MCF 10A (cell line): ENCODE data around the gene RPS19BP1. TPM values are rescaled to one million over a fixed set of nuclear protein-coding genes. Genes with fewer than 3 reads are reported as not detected.

Experiments
- BruUV-seq: library from RNA; stranded (reverse); fragments of 400-500 nt; replicated peaks from 2 replicates; lab custom pipeline; 2021; lab: Mats Ljungman, UMichigan
- CTCF ChIA-PET: fragments of 300-600 bp; sonication (Branson Sonifier 250); formaldehyde crosslinking; extraction: SDS; loops from one replicate; lab custom pipeline; 2021; ENCODE audit warnings: antibody characterized with exemption, inconsistent platforms; lab: Yijun Ruan, JAX
- POLR2A ChIA-PET: fragments of 300-600, 350-650 bp; sonication (Branson Sonifier 250); formaldehyde crosslinking; extraction: SDS; loops from one replicate; lab custom pipeline; 2020; ENCODE audit warnings: antibody characterized with exemption, inconsistent platforms; lab: Yijun Ruan, JAX
- DNase-seq: peaks from one replicate; pipeline ENCODE4 v3.0.0-alpha.2; 2018; ENCODE audit not compliant: unreplicated experiment
- H3K27ac Mint-ChIP-seq: one replicate; pipeline ENCODE4 v1.8.0; 2022; ENCODE audit warnings: mild to moderate bottlenecking, low read depth, mixed read lengths; ENCODE audit not compliant: unreplicated experiment
- H3K27me3 Mint-ChIP-seq: one replicate; pipeline ENCODE4 v1.8.0; 2022; ENCODE audit warnings: mixed read lengths; ENCODE audit not compliant: insufficient read depth, unreplicated experiment
- H3K36me3 Mint-ChIP-seq: one replicate; pipeline ENCODE4 v1.8.0; 2022; ENCODE audit warnings: mild to moderate bottlenecking, moderate library complexity, mixed read lengths; ENCODE audit not compliant: insufficient read depth, unreplicated experiment
- H3K4me1 Mint-ChIP-seq: one replicate; pipeline ENCODE4 v1.8.0; 2022; ENCODE audit warnings: mixed read lengths; ENCODE audit not compliant: insufficient read depth, unreplicated experiment
- H3K4me3 Mint-ChIP-seq: one replicate; pipeline ENCODE4 v1.8.0; 2022; ENCODE audit warnings: mild to moderate bottlenecking, moderate library complexity, mixed read lengths; ENCODE audit not compliant: unreplicated experiment
- H3K9me3 Mint-ChIP-seq: one replicate; pipeline ENCODE4 v1.8.0; 2022; ENCODE audit warnings: mixed read lengths; ENCODE audit not compliant: unreplicated experiment
- intact Hi-C: fragments of 100-400 bp; cut with micrococcal nuclease; formaldehyde crosslinking; loops from 2 replicates; pipeline ENCODE4 v1.14.1; 2022
- total RNA-seq: library from RNA; stranded (reverse); gene quantifications from 2 replicates; pipeline ENCODE4 v1.2.3, GENCODE V29; 2022
- TF ChIP-seq, protein P1 (sequence below): fragments of 200-600 bp; IDR thresholded peaks from one replicate; pipeline ENCODE4 v1.8.0; 2022; ENCODE audit warnings: antibody characterized with exemption, mild to moderate bottlenecking; ENCODE audit not compliant: unreplicated experiment

The RPS19BP1 gene
- total RNA-seq, 1 experiment from 2014 or later = 104 TPM

DNA sequence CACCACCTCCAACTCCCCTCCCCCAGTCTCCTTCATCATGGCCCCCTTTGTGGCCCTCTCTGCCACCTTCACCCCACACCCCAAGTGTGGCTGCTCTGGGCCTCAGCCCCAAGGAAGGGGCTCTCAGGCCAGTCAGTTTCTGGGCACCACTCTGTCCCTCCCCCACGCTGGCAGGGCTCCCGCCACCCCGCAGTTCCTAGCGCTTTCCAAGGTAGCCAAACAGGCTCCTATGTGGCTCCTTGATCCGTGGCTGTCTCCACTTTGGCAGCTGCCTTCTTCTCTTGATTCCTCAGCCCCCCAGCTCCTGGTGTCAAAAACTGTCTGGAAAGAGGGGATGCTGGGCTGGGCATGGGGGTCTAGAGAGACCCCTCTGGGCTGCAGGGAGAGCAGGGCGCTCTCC is 27.6 kb upstream of the RPS19BP1 start:
- Mint-ChIP-seq H3K4me3 (no peak overlapping the region), H3K27ac (no peak overlapping the region), H3K4me1 (no peaks in the 10 kb centered on the region), H3K36me3 (no peaks in the 10 kb centered on the region), H3K27me3 (peaks cover 33% of the 10 kb centered on the region), H3K9me3 (peaks cover 1% of the 10 kb centered on the region)
- ChIA-PET POLR2A (no interaction called here), CTCF (interaction anchor here (0.7 to 1.6 kb wide), 4 partner anchors 465 to 769 kb away, joined by 3 read pairs; no protein-coding TSS in a partner anchor)
- no peak for DNase-seq
- BruUV-seq = no TSS peak
- intact Hi-C loops = no loop called here
- TF ChIP-seq, protein P1, sequence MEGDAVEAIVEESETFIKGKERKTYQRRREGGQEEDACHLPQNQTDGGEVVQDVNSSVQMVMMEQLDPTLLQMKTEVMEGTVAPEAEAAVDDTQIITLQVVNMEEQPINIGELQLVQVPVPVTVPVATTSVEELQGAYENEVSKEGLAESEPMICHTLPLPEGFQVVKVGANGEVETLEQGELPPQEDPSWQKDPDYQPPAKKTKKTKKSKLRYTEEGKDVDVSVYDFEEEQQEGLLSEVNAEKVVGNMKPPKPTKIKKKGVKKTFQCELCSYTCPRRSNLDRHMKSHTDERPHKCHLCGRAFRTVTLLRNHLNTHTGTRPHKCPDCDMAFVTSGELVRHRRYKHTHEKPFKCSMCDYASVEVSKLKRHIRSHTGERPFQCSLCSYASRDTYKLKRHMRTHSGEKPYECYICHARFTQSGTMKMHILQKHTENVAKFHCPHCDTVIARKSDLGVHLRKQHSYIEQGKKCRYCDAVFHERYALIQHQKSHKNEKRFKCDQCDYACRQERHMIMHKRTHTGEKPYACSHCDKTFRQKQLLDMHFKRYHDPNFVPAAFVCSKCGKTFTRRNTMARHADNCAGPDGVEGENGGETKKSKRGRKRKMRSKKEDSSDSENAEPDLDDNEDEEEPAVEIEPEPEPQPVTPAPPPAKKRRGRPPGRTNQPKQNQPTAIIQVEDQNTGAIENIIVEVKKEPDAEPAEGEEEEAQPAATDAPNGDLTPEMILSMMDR = no peak

DNA sequence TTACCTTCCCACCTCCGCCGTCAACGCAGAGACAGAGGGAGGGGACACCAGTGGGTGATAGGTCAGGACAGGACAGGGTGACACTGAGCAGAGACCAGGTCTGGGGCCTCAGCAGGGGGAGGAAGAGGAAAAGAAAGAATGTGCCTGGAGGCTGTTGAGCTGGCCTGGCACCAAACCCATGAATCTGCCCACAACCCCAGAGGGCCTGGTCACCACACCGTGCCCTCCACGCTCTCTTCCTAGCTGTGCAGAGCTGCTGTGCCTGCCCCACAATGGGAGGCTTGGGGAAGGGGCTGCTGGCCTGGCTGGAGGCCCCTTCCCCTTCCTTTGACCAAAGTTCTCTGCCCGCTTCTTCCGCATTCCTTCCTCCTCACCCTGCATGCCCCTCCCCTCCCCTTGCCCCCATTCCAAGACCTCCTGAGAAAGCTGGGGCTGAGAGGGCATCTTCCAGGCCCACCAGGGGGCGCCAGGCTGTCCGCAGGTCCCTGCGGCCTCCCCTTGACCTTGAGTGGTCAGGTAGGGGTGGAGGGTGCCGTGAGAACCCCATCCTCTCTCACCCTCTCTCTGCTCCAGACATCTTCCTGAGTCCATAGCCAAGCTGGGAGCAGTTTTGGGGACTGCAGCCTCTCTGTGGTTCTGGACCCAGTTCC is 27.0 kb upstream of the RPS19BP1 start:
- ChIA-PET POLR2A (interaction anchor here (0.5 kb wide), 1 partner anchor 75 kb away, joined by 3 read pairs; no protein-coding TSS in a partner anchor), CTCF (interaction anchor here (0.7 to 1.0 kb wide), 4 partner anchors 46 to 770 kb away, joined by 3 read pairs; no protein-coding TSS in a partner anchor)
- Mint-ChIP-seq H3K27ac (no peak overlapping the region), H3K4me1 (no peaks in the 10 kb centered on the region), H3K27me3 (peaks cover 33% of the 10 kb centered on the region), H3K9me3 (no peaks in the 10 kb centered on the region), H3K36me3 (no peaks in the 10 kb centered on the region), H3K4me3 (no peak overlapping the region)
- no peak for DNase-seq
- intact Hi-C loops = no loop called here
- TF ChIP-seq, protein P1 = peak; percentile 39
- no TSS peak for BruUV-seq

DNA sequence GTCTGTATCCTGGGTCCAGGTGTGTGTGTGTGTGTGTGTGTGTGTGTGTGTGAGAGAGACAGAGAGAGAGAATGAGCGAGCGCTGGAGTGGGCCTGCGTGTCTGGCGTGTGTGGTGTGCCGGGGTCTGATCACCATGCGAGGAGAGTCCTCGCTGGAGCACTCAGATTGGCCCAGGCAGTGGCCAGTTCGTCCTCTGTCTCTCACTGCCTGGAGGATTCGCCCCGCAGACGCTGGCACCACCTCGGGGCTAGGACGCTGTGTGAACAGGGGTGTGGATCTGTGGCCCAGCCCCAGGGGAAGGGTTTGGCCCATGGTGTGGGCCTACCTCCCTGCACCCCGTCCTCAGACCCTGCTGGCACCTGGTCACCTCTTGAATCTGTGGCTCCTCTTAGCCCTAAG is 26.4 kb upstream of the RPS19BP1 start:
- H3K4me1 Mint-ChIP-seq = no peaks in the 10 kb centered on the region
- POLR2A ChIA-PET = interaction anchor here (0.6 kb wide), 1 partner anchor 475 kb away, joined by 3 read pairs; no protein-coding TSS in a partner anchor
- no peak overlapping the region for H3K4me3 Mint-ChIP-seq
- CTCF ChIA-PET = no interaction called here
- H3K36me3 Mint-ChIP-seq = no peaks in the 10 kb centered on the region
- intact Hi-C loops = no loop called here
- peaks cover 33% of the 10 kb centered on the region for H3K27me3 Mint-ChIP-seq
- DNase-seq = no peak
- no peak overlapping the region for H3K27ac Mint-ChIP-seq
- no peaks in the 10 kb centered on the region for H3K9me3 Mint-ChIP-seq
- BruUV-seq = no TSS peak
- TF ChIP-seq, protein P1 = no peak

DNA sequence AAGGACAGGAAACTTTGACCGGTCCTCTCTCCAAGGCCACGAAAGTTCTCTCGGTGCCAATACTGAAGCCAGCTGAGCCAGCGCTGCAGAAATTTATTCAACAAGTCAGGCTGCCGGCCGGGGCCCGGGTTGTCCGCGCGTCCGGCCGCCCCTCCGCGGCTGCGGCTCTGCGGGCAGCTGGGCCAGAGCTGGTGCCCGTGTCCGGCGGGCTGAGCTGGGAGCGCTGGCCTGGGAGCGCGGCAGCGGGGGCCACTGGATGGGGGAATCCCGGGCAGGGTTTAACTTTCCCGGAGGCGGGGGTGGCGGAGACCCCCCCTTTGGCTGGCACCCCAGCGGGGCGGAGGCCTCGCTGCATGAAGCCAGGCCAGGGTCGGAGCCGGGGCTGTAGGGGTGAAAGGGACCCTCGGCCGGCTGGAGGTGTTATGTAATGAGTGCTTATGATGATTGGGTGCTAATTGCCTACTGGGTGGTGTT is 25.7 kb upstream of the RPS19BP1 start:
- POLR2A ChIA-PET = interaction anchor here (0.6 kb wide), 1 partner anchor 476 kb away, joined by 3 read pairs; no protein-coding TSS in a partner anchor
- TF ChIP-seq, protein P1 = no peak
- intact Hi-C loops = no loop called here
- no peak for DNase-seq
- H3K27me3 Mint-ChIP-seq = peaks cover 33% of the 10 kb centered on the region
- no peaks in the 10 kb centered on the region for H3K9me3 Mint-ChIP-seq
- H3K27ac Mint-ChIP-seq = no peak overlapping the region
- no peaks in the 10 kb centered on the region for H3K36me3 Mint-ChIP-seq
- no TSS peak for BruUV-seq
- no peak overlapping the region for H3K4me3 Mint-ChIP-seq
- CTCF ChIA-PET = no interaction called here
- H3K4me1 Mint-ChIP-seq = no peaks in the 10 kb centered on the region
